ENCODE data around the gene WNT2B. TPM values are rescaled to one million over a fixed set of nuclear protein-coding genes. Genes with fewer than 3 reads are reported as not detected.

WNT2B gene
- total RNA-seq, 3 donors from 2014 or later: 6.6 to 7.1 (median 6.7) TPM

DNA sequence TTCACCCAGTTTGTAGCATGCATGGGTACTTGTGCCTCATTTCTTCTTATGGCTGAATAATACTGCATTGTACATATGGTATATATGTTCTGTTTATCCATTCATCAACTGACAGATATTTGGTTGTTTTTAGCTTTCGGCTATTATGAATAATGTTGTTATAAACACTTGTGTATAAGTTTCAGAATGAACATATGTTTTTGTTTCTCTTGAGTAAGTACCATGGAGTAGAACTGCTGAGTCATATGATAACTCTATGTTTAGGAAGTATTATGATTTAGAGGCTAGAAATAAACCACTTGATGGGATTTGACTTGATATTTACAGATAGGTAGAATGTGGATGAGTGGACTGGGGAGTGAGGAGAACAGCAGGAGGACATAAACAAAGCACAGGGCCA lies 48.6 kb downstream of the WNT2B start:
- intact Hi-C loops (cut with DNase I, micrococcal nuclease): no loop called here
- TF ChIP-seq, protein P1, sequence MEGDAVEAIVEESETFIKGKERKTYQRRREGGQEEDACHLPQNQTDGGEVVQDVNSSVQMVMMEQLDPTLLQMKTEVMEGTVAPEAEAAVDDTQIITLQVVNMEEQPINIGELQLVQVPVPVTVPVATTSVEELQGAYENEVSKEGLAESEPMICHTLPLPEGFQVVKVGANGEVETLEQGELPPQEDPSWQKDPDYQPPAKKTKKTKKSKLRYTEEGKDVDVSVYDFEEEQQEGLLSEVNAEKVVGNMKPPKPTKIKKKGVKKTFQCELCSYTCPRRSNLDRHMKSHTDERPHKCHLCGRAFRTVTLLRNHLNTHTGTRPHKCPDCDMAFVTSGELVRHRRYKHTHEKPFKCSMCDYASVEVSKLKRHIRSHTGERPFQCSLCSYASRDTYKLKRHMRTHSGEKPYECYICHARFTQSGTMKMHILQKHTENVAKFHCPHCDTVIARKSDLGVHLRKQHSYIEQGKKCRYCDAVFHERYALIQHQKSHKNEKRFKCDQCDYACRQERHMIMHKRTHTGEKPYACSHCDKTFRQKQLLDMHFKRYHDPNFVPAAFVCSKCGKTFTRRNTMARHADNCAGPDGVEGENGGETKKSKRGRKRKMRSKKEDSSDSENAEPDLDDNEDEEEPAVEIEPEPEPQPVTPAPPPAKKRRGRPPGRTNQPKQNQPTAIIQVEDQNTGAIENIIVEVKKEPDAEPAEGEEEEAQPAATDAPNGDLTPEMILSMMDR (IDR thresholded peaks at IDR 0.05): no peak
- ATAC-seq (no peak), DNase-seq (no peak)
- H3K36me3 ChIP-seq (ENCODE audit: low read depth): no peaks in the 10 kb centered on the region
- no peak overlapping the region for H3K4me3 ChIP-seq
- no peaks in the 10 kb centered on the region for H3K4me1 ChIP-seq (ENCODE audit: low read depth)
- no peaks in the 10 kb centered on the region for H3K9me3 ChIP-seq

DNA sequence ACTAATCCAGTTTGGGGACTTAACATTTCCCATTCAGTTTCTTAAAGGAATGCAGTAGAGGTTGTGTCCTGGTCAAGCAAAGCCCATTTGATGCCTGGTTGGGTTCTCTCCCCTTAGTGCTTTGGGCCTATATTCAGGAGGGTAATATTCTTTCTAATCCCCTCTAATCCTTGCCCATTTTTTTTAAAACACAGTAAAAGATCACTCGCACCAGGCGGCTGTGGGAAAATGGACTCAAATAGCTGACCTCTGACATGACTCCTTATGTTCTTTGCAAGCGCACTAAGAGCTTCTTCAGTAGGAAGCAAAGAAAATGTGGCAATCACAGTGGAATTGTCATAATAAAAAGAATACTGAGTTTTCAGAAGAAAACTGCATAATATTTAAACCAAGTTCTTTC lies 49.9 kb downstream of the WNT2B start:
- TF ChIP-seq, protein P1 (IDR thresholded peaks at IDR 0.05): no peak
- intact Hi-C loops (cut with DNase I, micrococcal nuclease): no loop called here
- DNase-seq: no peak
- Histone ChIP-seq H3K4me1 (ENCODE audit: low read depth) (no peaks in the 10 kb centered on the region), H3K9me3 (no peaks in the 10 kb centered on the region), H3K4me3 (no peak overlapping the region), H3K36me3 (ENCODE audit: low read depth) (no peaks in the 10 kb centered on the region)
- no peak for ATAC-seq

DNA sequence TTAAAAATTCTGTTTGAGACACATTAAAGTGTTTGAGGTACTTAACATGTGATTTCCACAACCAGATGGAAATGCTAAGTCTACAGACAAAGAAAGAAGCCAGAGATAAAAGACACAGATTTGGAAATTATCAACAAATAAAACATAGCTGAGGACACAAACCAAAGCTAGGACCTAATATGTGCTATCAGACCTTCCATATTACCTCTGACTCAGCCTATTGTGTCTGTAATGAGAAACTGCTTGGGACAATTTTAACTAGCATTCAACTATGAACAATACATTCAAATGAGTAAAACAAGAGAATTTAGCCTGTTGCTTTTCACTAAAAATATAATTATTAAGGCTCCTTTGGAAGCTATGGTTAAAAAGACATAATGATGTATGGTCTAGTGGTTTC lies 54.6 kb downstream of the WNT2B start:
- Histone ChIP-seq H3K36me3 (ENCODE audit: low read depth) (no peaks in the 10 kb centered on the region), H3K4me1 (ENCODE audit: low read depth) (no peaks in the 10 kb centered on the region), H3K4me3 (no peak overlapping the region), H3K9me3 (no peaks in the 10 kb centered on the region)
- intact Hi-C loops (cut with DNase I, micrococcal nuclease): no loop called here
- ATAC-seq (no peak), DNase-seq (no peak)
- TF ChIP-seq, protein P1 (IDR thresholded peaks at IDR 0.05): no peak

- Histone ChIP-seq H3K4me3 (no peak overlapping the region), H3K4me1 (ENCODE audit: low read depth) (no peaks in the 10 kb centered on the region), H3K9me3 (no peaks in the 10 kb centered on the region), H3K36me3 (ENCODE audit: low read depth) (no peaks in the 10 kb centered on the region)
- TF ChIP-seq, protein P1 (IDR thresholded peaks at IDR 0.05): no peak
- ATAC-seq: no peak
- intact Hi-C loops (cut with DNase I, micrococcal nuclease): no loop called here
- DNase-seq: no peak
Observed at GRCh38 chr1:112564081-112564480, 55.3 kb downstream of the WNT2B start.

DNA sequence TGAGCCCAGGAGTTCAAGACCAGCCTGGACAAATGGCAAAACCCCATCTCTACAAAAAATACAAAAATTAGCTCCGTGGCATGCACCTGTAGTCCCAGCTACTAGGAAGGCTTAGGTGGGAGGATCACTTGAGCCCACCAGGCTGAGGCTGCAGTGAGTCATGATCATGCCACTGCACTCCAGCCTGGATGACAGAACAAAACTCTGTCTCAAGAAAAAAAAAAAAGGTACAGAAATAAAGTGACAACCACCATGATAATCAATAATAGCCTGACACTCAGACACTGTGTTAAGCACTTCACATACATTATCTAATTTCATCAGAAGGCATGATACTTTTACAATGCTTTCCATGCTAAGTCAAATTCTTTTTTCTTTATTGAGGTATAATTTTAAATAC lies 57.0 kb downstream of the WNT2B start:
- Histone ChIP-seq H3K9me3 (no peaks in the 10 kb centered on the region), H3K4me3 (no peak overlapping the region), H3K36me3 (ENCODE audit: low read depth) (no peaks in the 10 kb centered on the region), H3K4me1 (ENCODE audit: low read depth) (no peaks in the 10 kb centered on the region)
- TF ChIP-seq, protein P1 (IDR thresholded peaks at IDR 0.05): no peak
- intact Hi-C loops (cut with DNase I, micrococcal nuclease): no loop called here
- ATAC-seq (no peak), DNase-seq (no peak)

DNA sequence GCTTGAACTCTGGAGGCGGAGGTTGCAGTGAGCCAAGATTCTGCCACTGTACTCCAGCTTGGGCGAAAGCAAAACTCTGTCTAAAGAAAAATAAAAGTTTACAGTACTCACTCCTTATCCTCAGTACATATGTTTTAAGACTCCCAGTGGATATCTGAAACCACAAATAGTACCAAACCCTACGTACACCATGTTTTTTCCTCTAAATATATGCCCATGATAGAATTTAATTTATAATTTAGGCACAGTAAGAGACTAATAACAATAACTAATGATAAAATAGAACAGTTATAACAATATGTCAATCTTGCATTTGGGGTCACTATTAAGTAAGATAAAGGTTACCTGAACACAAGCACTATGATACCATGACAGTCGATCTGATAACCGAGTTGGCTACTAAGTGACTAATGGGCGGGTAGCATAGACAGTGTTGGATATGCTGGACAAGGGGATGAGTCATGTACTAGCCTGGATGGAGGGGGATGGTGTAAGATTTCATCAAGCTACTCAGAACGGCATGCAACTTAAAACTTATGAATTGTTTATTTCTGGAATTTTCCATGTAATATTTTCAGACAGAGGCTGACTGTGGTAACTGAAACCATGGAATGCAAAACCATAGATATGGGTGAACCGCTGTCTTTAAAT lies 66.5 kb downstream of the WNT2B start:
- ATAC-seq (peak; percentile 42), DNase-seq (no peak)
- H3K4me1 ChIP-seq (ENCODE audit: low read depth): peaks cover 4% of the 10 kb centered on the region
- H3K36me3 ChIP-seq (ENCODE audit: low read depth): no peaks in the 10 kb centered on the region
- no peak overlapping the region for H3K4me3 ChIP-seq
- no peaks in the 10 kb centered on the region for H3K9me3 ChIP-seq
- TF ChIP-seq, protein P1 (IDR thresholded peaks at IDR 0.05): no peak
- intact Hi-C loops (cut with DNase I, micrococcal nuclease): no loop called here
